Measurements from ENCODE around the gene MAP4K3.

Gene MAP4K3

GRCh38 chr2:39202639-39203369 is 234.3 kb downstream of the MAP4K3 start:
- H3K4me3 Mint-ChIP-seq = no peak overlapping the region
- H3K4me1 Mint-ChIP-seq = no peaks in the 10 kb centered on the region
- no peak for DNase-seq
- H3K36me3 Mint-ChIP-seq = peaks cover 0 to 3% of the 10 kb centered on the region in 2 donors
- H3K9me3 Mint-ChIP-seq = peaks cover 8 to 14% of the 10 kb centered on the region in 2 donors
- no peak for ATAC-seq (replicated peaks)
- peaks cover 0 to 6% of the 10 kb centered on the region in 2 donors for H3K27me3 Mint-ChIP-seq
- H3K27ac Mint-ChIP-seq = no peak overlapping the region

Measured in stimulated activated naive B cell treated with anti-CD40 and anti-IgM and Interleukin-4, amounts not matched to agents 10 μg/mL and 1 μg/mL and 100 μg/mL, for 72 hours (primary cell).